HG03469 (cell line): ENCODE measurements around the gene HOXA3.

Experiments
- ATAC-seq: cut with Tn5 transposase; IDR thresholded peaks from one replicate; pipeline ENCODE4 v1.9.1; 2021; ENCODE audit warnings: mild to moderate bottlenecking, moderate library complexity, moderate number of reproducible peaks; ENCODE audit not compliant: unreplicated experiment

The HOXA3 gene

DNA sequence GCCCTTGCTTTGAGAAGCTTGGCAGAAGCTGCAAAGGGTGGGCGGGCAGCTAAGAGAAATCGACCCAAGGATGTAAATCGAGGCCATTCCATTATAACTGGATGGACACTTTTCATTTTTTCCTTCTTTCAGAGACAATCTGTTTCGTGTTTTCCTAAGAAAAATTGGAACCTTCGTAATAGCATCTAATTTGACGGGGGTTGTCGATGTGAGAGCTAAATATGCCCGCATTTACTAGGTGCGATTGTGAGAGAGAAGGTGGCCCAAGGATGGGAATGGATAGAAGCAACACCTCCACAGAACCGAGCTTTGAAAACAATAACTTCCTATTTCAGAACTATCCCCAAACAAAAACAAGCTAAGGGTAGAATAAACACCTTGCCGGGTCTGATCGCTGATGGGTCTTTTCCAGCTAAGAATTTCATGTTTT lies 21.0 kb downstream of the HOXA3 start:
- no peak for ATAC-seq

DNA sequence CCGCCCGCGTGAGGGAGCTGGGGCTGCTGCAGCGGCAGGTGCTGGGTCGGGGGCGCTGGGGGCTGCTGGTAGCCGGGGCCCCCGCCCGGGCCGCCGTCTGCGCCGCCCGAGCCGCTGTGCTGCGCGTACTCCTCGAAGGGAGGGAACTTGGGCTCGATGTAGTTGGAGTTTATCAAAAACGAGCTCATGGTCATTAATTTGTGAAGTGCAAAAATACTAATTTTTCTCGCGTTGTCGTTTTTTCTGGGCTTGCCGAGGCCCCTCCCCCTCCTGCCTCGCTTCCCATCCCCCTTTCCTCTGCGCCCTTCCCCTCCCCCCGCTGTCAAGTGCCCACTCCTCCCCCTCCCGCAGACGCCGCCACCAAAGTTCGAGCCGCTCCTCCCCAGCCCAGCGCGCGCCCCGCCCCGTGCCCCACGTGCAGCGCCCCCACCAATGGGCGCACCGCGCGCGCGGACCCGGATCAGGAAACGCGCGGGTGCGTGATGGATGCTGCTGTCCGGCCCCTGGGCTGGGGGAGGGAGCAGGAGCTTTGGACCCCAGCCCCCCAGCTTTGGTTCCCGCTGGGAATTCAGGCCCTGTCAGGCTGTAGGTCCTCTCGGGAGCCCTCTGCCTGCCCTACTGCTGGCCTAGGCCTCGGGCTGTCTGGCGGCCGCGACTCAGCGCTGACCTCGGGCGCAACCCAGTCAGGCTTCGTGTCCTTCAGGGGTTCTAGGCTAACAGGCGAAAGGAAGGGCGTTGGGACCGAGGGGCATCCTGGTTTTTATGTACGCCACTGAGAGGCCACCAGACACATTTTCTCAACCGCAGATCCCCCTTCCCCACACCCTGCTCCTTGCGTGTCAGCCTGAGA lies 21.6 kb downstream of the HOXA3 start, which contains the start of gene HOXA4:
Gene HOXA4 (minus strand): TSS at position 218 of the 850 bp plus-strand sequence. CDS start 24 bp downstream, at position 194.
- ATAC-seq, result no peak

DNA sequence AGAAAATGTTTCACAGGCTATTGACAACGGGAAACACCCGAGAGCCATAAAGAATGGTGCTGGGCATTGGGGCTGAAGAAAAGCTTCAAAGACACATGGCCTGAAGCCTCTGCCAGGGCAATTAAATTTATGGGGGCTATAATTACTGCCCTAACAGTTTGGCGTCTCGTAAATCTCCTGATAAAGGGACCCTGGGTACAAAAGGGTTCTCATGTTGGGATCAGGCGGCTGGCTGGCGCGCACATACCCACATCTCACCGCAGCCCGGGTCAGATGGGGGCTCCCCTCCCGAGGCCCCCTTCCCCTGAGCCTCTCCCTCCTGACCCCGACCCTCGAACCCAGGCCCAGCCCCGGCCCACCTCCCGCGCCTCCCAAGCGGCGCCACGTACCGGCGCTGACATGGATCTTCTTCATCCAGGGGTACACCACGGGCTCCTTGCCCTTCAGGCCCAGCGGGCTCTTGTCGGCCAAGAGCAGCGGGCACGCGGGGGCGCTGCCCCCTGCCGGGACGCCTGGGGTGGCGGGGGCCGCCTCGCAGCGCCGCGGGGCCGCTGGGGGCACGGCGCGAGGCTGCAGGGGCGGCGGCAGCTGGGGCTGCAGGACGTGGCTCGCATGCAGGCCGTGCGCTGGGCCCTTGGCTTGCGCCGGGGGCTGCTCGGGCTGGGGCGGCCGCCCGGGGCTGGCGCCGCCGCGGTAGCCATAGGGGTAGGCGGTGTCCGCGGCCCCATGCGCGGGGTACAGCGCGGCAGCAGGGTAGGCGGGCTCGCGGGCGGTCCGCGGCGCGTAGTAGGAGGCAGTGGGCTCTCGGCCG lies 22.4 kb downstream of the HOXA3 start:
- ATAC-seq, result no peak

DNA sequence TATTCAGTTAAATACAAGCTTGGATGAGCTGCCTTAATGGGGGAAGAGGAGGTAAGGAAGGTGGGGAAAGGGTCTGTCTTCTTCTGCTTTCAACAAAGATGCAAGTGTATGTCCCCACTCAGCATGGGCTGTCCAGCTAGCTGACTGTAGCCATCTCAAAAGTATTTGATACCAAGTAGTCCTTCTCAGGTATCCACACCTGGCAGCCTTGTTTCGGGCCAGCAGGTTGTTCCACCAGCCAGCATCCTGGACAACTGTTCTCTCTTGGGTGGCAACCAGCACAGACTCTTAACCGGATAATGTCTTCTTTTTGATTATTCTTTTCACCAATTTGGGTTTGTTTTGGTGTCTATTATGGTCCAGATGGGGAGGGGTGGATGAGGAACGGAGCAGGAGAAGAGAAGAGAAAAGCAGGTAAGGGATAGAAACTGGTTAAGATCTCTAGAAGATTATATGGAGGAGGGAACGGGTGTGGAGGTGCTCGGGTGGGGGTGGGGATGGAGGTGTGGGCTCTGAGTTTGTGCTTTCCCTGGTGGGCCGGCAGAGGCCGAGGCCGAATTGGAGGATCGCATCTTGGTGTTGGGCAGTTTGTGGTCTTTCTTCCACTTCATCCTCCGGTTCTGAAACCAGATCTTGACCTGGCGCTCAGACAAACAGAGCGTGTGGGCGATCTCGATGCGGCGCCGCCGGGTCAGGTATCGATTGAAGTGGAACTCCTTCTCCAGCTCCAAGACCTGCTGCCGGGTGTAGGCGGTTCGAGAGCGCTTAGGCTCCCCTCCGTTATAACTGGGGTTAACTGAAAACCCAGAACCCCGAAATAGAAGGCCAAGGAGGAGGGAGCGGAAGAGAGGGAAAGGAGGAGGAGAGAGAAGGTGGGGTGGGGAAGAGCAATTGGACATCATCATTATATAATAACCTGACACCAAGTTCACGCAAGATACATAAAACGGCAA lies 23.3 kb downstream of the HOXA3 start:
- ATAC-seq, result no peak

DNA sequence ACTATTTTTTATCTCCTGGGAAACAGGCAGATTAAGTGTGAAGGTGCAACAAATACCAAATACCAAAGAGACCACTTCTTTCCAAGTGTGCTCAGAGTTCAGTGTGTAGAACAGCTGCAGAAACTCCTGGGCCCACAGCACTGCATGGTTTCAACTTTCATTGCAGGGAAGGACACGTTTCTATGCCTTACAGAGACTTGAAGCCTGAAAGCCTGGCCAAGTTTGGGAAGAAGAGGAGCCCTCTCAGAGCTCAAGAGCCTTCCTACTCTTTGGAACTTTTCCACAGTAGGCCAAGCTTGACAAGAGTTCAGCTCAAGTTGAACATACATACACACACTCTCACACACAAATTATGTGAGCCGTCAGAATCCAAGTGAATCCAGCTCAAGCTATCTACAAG lies 24.3 kb downstream of the HOXA3 start:
- no peak for ATAC-seq

DNA sequence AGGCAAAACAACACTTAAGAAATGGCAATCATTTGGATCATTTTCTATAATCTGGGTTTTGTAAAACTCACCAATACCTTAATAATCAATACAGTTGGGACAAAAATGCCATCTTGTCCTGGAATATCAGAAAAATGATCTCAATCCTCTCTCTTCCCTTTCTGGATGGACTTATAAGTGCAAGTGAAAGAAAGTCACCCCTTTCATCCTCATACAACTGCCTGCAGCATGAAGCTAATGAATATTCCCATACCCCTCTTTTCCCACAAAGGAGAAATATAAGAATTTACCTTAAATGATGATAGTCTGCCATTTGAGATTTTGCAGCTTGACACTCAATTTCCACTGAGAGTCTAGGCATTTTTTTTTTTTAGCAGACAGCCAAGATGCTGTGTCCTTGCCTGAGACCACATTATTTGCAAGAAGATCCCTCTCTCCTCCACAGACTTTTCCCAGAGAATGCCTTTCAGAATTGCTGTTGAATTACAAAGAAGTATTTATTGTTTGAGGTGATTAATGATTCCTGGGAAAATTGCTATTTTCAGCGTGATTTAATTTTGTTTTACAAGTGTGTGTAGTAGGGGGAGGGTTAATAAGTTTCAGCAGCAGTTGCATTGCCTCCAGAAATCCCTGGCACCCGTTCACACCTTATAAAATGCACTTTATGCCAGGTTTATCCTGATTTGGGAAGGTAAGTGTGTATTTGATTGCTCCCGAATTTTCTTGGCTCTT lies 25.6 kb downstream of the HOXA3 start:
- no peak for ATAC-seq

DNA sequence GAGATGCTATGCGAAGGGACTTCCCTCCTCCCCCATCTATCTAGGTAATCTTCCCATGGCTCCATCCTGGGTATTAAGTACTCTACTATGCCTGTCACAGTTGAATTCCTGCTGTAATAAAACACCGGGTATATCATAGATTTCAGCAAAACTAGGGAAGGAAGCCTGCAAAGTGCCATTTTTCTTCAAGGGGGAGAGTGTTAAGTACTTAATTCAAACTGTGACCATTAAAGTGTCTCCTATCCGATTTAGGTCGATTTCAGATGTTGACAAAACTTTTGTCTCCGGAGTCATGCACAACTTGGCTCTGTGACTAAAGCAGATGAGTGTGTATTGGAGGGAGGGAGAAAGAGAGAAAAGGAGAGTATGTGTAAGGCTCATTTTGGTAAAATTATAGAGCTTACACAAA lies 26.4 kb downstream of the HOXA3 start:
- ATAC-seq, result no peak

DNA sequence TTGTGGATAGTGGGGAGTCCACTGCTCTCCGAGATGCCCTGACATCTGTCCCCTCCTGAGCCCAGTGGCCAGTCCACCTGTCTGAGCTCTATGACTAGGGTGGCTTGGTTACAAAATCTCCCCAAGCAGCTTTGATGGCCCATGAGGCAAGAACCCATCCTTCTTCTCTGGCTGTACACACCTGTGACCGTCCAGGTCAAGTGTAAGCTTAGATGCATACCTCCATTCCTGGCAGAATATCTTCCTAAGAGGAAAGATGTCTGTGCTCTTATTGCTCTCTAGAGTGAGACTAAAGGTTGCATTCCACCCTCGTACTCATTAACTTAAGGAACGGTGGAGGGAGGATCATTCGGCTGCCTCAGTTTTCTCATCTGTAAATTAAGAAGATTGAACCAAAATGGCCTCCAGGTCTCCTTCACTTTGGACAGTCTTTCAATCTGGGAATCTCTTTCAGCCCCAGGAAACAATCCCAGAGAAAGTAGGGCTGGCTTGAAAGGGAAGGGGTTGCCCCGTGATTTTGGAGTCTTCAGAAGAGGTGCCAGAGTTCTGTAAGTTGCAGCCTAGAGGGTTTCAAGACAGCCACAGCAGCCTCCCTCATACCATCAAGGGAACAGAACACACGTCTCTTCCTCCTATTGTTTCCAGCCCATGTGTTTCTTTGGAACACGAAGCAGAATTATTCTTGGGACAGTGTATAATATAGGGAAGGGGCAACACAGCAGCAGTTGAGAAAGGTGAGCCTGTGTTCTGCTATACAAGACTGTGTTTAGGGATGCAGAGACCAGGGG lies 27.3 kb downstream of the HOXA3 start:
- no peak for ATAC-seq

DNA sequence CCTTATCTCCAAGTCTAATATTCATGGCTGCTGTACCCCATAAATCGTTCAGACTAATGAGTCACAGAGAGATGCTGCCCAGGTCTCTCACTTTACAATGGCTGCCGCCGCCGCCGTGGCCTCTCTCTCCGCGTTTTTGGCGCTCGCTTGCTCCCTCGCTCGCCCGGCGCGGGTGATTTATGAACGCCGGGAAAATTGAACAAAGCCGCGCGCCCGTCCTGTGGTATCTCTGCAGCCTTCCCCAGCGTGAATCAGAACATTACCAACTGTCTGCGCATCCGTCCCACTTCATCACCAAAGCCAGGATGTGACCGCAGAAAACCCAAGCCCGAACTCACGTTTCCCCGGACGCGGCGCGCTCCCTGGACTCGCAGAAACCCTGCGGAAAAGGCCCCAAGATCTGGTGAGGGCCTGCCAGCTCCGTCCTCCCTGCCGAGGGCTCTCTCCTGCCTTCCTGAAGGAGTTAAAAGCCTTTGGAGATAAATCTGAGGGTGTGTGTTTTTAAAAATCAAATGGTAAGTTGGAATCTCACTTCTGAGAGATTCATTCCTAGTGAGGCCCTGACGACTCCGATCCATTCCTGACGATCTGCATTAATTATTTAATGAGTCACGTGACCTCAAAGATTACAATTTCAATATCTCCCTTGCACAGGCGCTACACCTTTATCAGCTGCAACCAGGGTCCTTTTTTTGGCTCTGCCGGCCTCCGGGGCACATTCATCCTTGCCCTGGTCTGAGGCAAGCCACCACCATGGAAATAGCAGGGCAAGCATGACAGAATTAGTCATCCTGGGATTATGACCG lies 28.1 kb downstream of the HOXA3 start:
- no peak for ATAC-seq

DNA sequence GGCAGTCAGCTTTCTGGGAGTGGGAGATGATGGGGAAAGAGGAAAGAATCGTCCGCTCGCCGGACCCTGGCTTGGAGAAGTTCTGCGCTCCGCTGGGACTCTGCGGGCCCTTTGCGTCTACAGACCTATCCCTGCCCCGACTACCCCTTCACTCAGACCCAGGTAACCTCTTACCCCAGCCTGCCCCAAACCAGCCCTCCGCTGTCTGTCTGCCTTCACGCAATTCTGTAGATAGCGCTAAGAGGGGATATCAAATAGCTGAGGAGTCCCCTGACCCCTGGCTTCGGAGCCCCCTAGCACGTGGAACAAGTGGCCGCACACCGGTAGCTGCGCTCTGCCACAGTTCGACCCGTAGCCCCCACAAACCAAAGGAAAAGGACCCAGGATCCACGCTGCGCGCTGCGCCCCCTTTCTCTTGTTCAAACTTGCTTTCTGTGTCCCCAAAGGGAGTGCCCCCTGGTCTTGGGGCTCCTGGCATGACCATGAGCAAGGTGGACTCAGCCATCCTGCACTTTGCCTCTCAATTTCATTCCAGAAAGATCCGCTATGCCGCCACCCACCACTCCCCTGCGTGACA lies 28.8 kb downstream of the HOXA3 start:
- no peak for ATAC-seq

DNA sequence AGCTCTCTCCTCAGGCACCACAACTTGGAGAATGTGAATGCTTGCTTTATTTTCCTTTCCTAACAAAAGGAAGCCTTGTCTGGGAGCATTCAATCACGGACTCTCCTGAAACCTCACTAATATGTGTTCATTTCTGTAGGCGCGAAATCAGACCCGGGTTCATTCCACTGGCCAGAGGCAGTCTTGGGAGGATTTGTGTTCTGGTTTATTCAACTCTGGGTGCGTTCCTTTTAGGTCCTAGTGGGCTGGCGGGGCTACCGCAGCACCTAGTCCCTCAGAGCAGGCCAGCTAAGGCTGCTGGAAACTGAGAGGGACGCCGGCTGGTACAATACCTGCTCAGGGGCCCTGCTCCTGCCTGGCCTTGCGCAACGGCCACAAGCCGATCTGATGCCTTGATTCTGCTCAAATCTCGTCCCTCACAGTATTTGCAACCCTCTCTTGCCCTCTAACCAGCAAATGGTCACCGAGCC lies 29.3 kb downstream of the HOXA3 start:
- no peak for ATAC-seq

DNA sequence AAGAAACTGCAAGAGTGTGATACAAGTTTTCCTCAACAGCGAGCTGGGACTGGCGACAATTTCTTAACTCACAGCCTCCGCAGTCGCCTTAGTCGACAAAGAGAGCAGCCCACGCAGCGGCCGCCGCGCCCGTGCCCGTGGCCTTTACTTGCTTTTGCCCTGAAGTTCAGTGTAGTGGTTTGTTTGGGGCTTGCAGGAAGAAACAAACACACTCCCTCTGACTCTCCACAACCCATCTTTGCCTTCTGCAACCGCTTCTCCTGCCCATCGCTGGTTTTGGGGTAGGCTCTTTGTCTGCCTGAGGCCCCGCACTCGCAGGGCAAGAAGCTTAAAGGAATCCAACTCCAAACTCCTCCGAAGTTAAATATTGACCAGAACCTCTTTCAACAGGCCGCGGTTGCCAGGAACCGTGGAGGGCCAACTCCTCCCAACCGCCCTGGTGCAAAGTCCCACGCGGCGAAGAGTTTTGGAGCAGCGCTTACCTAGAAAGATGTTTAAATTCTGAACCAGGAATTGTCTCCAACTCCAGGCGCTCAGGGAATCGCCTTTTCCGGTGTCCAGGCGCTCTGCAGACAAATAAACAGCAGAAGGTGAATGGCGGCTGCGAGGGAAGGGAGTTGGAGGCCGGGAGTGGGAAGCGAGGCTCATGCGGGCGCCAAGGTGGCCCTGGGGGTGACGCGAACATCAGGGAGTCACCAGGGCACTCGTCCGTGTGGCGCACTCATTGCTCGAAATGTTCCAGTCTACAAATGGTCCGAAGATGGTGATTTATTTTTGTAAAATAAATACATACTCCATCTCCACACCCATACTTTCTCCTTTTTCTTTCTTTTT lies 30.1 kb downstream of the HOXA3 start:
- ATAC-seq, result no peak

DNA sequence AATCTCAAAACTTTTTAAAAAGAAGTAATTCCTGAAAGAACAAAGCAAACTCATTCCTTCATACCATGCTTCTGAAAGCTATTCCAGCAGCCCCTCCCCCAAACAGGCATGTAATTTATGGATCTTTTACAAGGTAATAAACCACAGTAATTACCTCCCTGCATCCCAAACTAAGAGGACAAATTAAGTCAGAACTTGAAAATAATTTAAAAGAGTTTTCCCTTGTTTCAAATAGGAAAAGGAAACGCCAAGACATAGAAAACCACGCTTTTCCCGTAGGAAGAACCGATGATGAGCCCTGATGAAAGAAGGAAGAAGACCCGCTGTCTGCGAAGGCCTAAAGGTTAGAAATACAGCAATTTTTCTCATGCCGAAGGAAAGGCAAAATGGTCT lies 30.7 kb downstream of the HOXA3 start:
- ATAC-seq, result no peak

DNA sequence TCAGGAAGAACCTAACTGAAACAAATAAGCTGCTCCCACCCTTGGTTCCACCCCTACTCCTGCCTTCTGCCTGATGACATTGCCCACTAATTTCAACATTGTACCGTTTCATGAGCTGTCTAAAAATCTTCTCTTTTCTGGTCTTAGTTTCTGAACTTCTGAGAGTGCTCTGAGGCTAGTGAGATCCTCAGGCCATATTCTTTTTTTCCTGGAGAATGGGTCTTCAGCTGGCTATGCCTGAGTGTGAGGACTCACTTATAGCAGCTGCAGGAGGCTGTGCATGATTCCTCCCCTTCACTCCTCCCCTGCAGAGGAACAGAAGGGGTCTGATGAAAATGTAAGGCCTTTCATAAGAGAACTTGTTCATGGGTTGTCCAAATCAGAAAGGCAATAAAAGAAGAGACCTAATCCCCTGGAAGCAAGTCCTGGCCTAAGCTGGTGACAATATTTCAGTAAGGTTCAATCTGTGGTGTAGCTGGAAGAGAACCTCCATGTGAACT lies 32.9 kb downstream of the HOXA3 start:
- no peak for ATAC-seq

DNA sequence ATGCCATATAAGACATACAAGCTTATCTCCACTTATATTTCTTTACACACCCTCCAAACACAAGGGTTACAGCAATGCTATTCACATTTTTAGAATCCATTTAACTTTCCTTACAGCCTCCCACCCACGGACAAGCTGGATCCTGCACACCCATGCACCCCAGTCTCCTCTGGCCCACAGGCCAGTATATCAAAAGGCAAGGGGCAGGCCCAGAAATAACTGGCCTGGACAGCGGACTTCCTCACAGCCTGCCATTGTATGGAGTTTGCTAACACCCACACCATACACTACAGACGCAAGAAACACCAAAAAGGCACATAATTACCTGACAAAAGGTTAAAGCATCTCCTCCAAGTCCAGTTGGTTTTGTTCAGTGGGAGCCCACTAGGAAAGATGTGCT lies 33.8 kb downstream of the HOXA3 start:
- no peak for ATAC-seq

DNA sequence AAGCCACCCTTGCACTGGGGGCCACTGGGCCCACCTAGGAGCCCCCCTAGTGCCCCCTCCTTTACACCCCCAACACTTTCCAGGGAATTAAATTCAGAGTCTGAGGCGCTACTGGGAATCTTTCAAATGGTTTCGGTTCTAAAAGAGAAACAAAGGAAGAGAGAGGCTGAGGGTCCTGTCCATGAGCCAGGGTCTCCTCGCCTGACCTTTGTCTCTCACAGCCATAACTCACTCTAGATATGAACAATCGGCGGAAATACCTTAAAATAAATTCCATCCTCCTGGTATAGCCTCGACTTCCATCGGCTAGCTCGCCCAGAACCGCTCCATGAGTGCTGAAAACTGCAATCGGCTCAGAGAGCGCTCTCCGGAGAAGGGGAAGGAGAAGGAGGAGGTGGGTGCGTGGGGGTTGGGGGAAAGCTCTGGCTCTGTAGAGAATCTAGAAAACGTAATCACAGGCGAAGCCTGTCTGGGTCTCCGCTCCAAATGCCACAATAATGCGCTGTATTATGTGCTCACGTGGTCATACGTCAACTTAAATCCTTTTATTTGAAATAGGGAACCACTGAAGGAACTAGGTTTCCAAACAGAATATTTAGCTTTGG lies 34.4 kb downstream of the HOXA3 start:
- no peak for ATAC-seq
